T-helper 2 cell treated with Interferon-gamma antibody and Interleukin-4, amounts not matched to agents 5 μg/mL and 100 μg/mL, for 36 hours (primary cell): ENCODE data around the gene APBA2.

Experiments
- DNase-seq: peaks from one replicate; pipeline ENCODE4 v3.0.0; 2021; ENCODE audit warnings: low spot score
- H3K27ac Mint-ChIP-seq: one replicate; pipeline ENCODE4 v1.8.0; 2021; ENCODE audit warnings: mild to moderate bottlenecking, mixed read lengths
- H3K27me3 Mint-ChIP-seq: one replicate; pipeline ENCODE4 v1.8.0; 2021; ENCODE audit warnings: low read depth, mixed read lengths
- H3K36me3 Mint-ChIP-seq: one replicate; pipeline ENCODE4 v1.8.0; 2021; ENCODE audit warnings: low read depth, mixed read lengths
- H3K4me1 Mint-ChIP-seq: one replicate; pipeline ENCODE4 v1.8.0; 2021; ENCODE audit warnings: low read depth, mixed read lengths
- H3K4me3 Mint-ChIP-seq: one replicate; pipeline ENCODE4 v1.8.0; 2022; ENCODE audit warnings: mild to moderate bottlenecking, moderate library complexity, mixed read lengths
- H3K9me3 Mint-ChIP-seq: one replicate; pipeline ENCODE4 v1.8.0; 2021; ENCODE audit warnings: mixed read lengths

APBA2 gene

DNA sequence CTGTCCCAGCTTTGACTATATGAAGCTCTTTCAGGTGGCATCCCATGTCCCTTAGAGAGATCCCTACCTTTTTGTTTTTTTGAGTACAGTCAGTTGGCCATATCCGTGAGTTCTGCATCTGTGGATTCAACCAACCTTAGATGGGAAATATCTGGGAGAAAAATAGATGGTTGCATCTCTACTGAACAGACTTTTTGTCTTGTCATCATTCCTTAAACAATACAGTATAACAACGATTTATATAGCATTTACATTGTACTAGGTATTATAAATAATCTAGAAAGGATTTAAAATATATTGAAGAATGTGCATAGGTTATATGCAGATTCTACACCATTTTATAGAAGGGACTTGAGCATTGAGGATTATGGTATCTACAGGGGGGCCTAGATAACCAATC is 65.1 kb downstream of the APBA2 start:
- Mint-ChIP-seq H3K27ac (no peak overlapping the region), H3K4me3 (no peak overlapping the region), H3K27me3 (peaks cover 13% of the 10 kb centered on the region), H3K36me3 (peaks cover 3% of the 10 kb centered on the region), H3K9me3 (peaks cover 4% of the 10 kb centered on the region), H3K4me1 (peaks cover 49% of the 10 kb centered on the region)
- DNase-seq, result no peak

DNA sequence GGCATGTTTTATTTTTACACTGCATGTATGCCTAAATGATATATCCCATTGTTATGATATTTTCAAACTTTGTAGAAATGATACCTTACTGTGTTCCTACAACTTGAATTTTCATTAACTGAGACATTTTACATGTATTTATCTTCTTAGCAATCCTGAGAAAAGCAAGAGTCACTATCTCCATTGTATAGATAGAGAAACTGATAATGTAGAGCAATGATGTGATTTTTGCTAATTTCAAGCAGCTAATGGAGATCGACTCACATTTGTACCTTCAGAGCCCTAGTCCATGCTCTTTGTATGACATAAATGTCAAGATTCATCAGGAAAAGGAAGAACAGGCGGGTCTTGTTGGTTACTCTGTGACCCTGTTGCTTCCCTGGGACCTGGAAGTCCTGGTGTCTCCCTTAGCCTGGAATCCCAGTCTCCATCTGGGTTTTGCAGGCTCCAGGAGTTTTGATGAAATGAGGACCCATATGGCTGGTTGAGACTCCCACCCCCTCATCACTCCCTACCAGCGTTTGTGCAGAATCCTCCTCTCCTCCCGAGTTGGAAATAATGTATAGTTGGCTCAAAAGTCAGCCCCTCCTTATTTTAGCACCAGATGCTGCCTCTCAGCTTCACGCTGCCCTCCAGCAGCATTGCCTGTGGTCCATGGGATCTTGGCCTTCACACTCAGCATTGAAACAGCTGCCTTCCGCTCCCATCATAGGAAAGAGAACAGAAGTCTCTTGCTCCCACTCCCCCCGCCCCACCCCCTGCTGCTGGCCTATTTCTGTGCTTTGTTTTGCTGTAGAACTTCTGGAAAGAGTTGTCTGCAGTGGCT is 67.1 kb downstream of the APBA2 start:
- Mint-ChIP-seq H3K4me1 (peaks cover 43% of the 10 kb centered on the region), H3K9me3 (no peaks in the 10 kb centered on the region), H3K36me3 (no peaks in the 10 kb centered on the region), H3K4me3 (no peak overlapping the region), H3K27ac (no peak overlapping the region), H3K27me3 (peaks cover 13% of the 10 kb centered on the region)
- DNase-seq, result no peak

DNA sequence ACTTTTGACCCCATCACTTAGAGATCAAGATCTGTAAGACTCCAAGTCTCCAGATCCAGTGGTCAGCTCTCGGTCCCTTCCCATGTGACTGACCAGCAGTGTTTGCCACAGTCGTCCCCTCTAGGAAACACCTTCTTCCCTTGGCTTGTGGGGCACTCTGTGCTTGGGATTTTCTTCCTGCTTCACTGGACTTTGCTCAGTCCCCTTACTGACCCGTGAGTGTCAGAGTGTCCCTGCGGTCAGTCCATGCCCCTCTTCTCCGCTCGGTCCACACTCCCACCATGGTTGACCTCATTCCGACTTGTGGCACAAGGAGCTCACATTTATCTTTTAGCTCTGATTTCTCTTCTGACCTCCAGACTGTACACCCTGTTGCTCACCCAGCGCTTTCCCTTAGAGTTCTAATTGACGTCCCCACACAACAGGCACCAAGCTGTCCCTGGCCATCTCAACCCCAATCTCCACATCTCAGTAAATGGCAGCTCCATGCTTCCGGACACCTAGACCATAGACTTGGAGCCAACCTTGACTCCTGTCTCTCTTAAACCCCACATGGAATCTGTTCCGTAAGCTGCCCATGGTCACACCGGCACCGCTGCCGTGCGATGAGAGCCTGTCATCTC is 67.9 kb downstream of the APBA2 start:
- Mint-ChIP-seq H3K9me3 (no peaks in the 10 kb centered on the region), H3K4me3 (no peak overlapping the region), H3K27ac (peak overlapping the region; percentile 33), H3K27me3 (peaks cover 9% of the 10 kb centered on the region), H3K4me1 (peaks cover 36% of the 10 kb centered on the region), H3K36me3 (no peaks in the 10 kb centered on the region)
- DNase-seq, result no peak

GRCh38 chr15:28954466-28955159 is 68.8 kb downstream of the APBA2 start:
- Mint-ChIP-seq H3K9me3 (no peaks in the 10 kb centered on the region), H3K4me1 (peaks cover 31% of the 10 kb centered on the region), H3K4me3 (peak overlapping the region; percentile 30), H3K27me3 (peaks cover 6% of the 10 kb centered on the region), H3K27ac (peak overlapping the region; percentile 28), H3K36me3 (no peaks in the 10 kb centered on the region)
- DNase-seq, result no peak

- Mint-ChIP-seq H3K4me3 (peak overlapping the region; percentile 30), H3K27ac (peak overlapping the region; percentile 28)
- DNase-seq, result peak; percentile 19
Measured at GRCh38 chr15:28955160-28955992, 69.6 kb downstream of the APBA2 start.

GRCh38 chr15:28955993-28956421 is 70.2 kb downstream of the APBA2 start:
- no peaks in the 10 kb centered on the region for H3K9me3 Mint-ChIP-seq
- H3K27ac Mint-ChIP-seq, result no peak overlapping the region
- DNase-seq, result no peak
- no peaks in the 10 kb centered on the region for H3K36me3 Mint-ChIP-seq
- H3K4me1 Mint-ChIP-seq, result peaks cover 25% of the 10 kb centered on the region
- H3K4me3 Mint-ChIP-seq, result no peak overlapping the region
- H3K27me3 Mint-ChIP-seq, result peaks cover 3% of the 10 kb centered on the region

More at GRCh38 chr15:28955160-28955992, 69.6 kb downstream of the APBA2 start:
- no peaks in the 10 kb centered on the region for H3K9me3 Mint-ChIP-seq
- peaks cover 25% of the 10 kb centered on the region for H3K4me1 Mint-ChIP-seq
- no peaks in the 10 kb centered on the region for H3K36me3 Mint-ChIP-seq
- H3K27me3 Mint-ChIP-seq, result peaks cover 3% of the 10 kb centered on the region

DNA sequence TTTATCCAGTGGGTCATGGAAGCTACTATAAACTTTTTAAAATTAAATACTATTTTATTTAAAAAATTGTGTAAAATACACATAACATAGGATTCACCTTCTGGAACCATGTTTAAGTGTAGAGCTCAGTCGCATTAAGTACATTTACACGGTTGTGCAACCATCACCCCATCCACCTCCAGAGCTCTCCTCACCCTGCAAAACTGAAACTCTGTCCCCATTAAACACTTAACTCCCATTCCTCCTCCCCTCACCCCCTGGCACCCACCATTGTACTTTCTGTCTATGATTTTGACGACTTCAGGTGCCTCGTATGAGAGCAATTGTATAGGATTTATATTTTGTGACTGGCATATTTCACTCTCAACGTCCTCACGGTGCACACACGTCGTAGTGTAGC is 70.7 kb downstream of the APBA2 start:
- Mint-ChIP-seq H3K4me1 (peaks cover 25% of the 10 kb centered on the region), H3K27ac (no peak overlapping the region), H3K36me3 (no peaks in the 10 kb centered on the region), H3K4me3 (no peak overlapping the region), H3K9me3 (no peaks in the 10 kb centered on the region), H3K27me3 (peaks cover 3% of the 10 kb centered on the region)
- no peak for DNase-seq

GRCh38 chr15:28957606-28958498 is 72.1 kb downstream of the APBA2 start:
- Mint-ChIP-seq H3K36me3 (no peaks in the 10 kb centered on the region), H3K4me3 (no peak overlapping the region), H3K9me3 (no peaks in the 10 kb centered on the region), H3K4me1 (peaks cover 25% of the 10 kb centered on the region), H3K27ac (no peak overlapping the region), H3K27me3 (peaks cover 3% of the 10 kb centered on the region)
- no peak for DNase-seq

- no peak overlapping the region for H3K4me3 Mint-ChIP-seq
- peaks cover 25% of the 10 kb centered on the region for H3K4me1 Mint-ChIP-seq
- H3K9me3 Mint-ChIP-seq, result no peaks in the 10 kb centered on the region
- H3K36me3 Mint-ChIP-seq, result peaks cover 1% of the 10 kb centered on the region
- no peak overlapping the region for H3K27ac Mint-ChIP-seq
- no peak for DNase-seq
- H3K27me3 Mint-ChIP-seq, result no peaks in the 10 kb centered on the region
Measured at GRCh38 chr15:28959326-28959725, 73.6 kb downstream of the APBA2 start.

DNA sequence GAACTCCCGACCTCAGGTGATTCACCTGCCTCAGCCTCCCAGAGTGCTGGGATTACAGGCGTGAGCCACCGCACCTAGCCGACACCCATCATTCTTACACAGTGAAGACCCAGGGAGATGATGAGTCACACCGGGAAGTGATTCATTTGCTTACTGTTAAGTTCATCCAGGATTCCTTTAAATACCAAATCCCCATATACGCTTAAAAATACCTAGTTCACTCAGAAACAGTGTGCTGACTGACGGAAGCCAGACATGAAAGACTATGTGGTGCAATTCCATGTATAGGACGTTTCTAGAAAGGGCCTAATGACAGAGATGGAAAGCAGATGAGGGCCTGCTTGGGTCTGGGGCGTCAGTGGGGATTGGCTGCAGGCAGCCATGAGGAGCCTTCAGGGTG is 75.2 kb downstream of the APBA2 start:
- peaks cover 14% of the 10 kb centered on the region for H3K4me1 Mint-ChIP-seq
- DNase-seq, result no peak
- H3K9me3 Mint-ChIP-seq, result no peaks in the 10 kb centered on the region
- H3K4me3 Mint-ChIP-seq, result no peak overlapping the region
- peaks cover 1% of the 10 kb centered on the region for H3K36me3 Mint-ChIP-seq
- no peaks in the 10 kb centered on the region for H3K27me3 Mint-ChIP-seq
- no peak overlapping the region for H3K27ac Mint-ChIP-seq

GRCh38 chr15:28961391-28961790 is 75.6 kb downstream of the APBA2 start:
- DNase-seq, result no peak
- Mint-ChIP-seq H3K36me3 (peaks cover 1% of the 10 kb centered on the region), H3K27me3 (no peaks in the 10 kb centered on the region), H3K9me3 (no peaks in the 10 kb centered on the region), H3K4me1 (peaks cover 14% of the 10 kb centered on the region), H3K4me3 (no peak overlapping the region), H3K27ac (no peak overlapping the region)

GRCh38 chr15:28962851-28963710 is 77.3 kb downstream of the APBA2 start:
- peaks cover 15% of the 10 kb centered on the region for H3K4me1 Mint-ChIP-seq
- no peaks in the 10 kb centered on the region for H3K27me3 Mint-ChIP-seq
- H3K4me3 Mint-ChIP-seq, result no peak overlapping the region
- DNase-seq, result peak; percentile 23
- no peak overlapping the region for H3K27ac Mint-ChIP-seq
- H3K36me3 Mint-ChIP-seq, result peaks cover 1% of the 10 kb centered on the region
- no peaks in the 10 kb centered on the region for H3K9me3 Mint-ChIP-seq
